ENCODE data around the gene ERC2.

Gene ERC2

GRCh38 chr3:56205406-56205805, 262.9 kb downstream of the ERC2 start:
- H3K27me3 Mint-ChIP-seq (ENCODE audit: low read depth): no peaks in the 10 kb centered on the region
- no peak overlapping the region for H3K4me3 Mint-ChIP-seq
- H3K4me1 Mint-ChIP-seq (ENCODE audit: low read depth): no peaks in the 10 kb centered on the region
- no peak for DNase-seq (ENCODE audit: low spot score)
- H3K9me3 Mint-ChIP-seq: no peaks in the 10 kb centered on the region
- no peaks in the 10 kb centered on the region for H3K36me3 Mint-ChIP-seq (ENCODE audit: low read depth)
- no peak overlapping the region for H3K27ac Mint-ChIP-seq

- H3K9me3 Mint-ChIP-seq: no peaks in the 10 kb centered on the region
- DNase-seq (ENCODE audit: low spot score): no peak
- no peak overlapping the region for H3K27ac Mint-ChIP-seq
- no peak overlapping the region for H3K4me3 Mint-ChIP-seq
- no peaks in the 10 kb centered on the region for H3K27me3 Mint-ChIP-seq (ENCODE audit: low read depth)
- no peaks in the 10 kb centered on the region for H3K36me3 Mint-ChIP-seq (ENCODE audit: low read depth)
- H3K4me1 Mint-ChIP-seq (ENCODE audit: low read depth): no peaks in the 10 kb centered on the region
Observed at GRCh38 chr3:56202997-56203396, 265.3 kb downstream of the ERC2 start.

GRCh38 chr3:56201407-56201806, 266.9 kb downstream of the ERC2 start:
- Mint-ChIP-seq H3K36me3 (ENCODE audit: low read depth) (no peaks in the 10 kb centered on the region), H3K9me3 (no peaks in the 10 kb centered on the region), H3K27ac (no peak overlapping the region), H3K27me3 (ENCODE audit: low read depth) (no peaks in the 10 kb centered on the region), H3K4me1 (ENCODE audit: low read depth) (no peaks in the 10 kb centered on the region), H3K4me3 (no peak overlapping the region)
- no peak for DNase-seq (ENCODE audit: low spot score)

GRCh38 chr3:56200251-56200650, 268.0 kb downstream of the ERC2 start:
- H3K4me1 Mint-ChIP-seq (ENCODE audit: low read depth): no peaks in the 10 kb centered on the region
- H3K27me3 Mint-ChIP-seq (ENCODE audit: low read depth): no peaks in the 10 kb centered on the region

GRCh38 chr3:56197991-56198390, 270.3 kb downstream of the ERC2 start:
- H3K36me3 Mint-ChIP-seq (ENCODE audit: low read depth): no peaks in the 10 kb centered on the region
- H3K27ac Mint-ChIP-seq: no peak overlapping the region
- H3K4me1 Mint-ChIP-seq (ENCODE audit: low read depth): no peaks in the 10 kb centered on the region
- no peaks in the 10 kb centered on the region for H3K9me3 Mint-ChIP-seq
- no peak for DNase-seq (ENCODE audit: low spot score)
- H3K4me3 Mint-ChIP-seq: no peak overlapping the region
- no peaks in the 10 kb centered on the region for H3K27me3 Mint-ChIP-seq (ENCODE audit: low read depth)

More at GRCh38 chr3:56200251-56200650, 268.0 kb downstream of the ERC2 start:
- DNase-seq (ENCODE audit: low spot score): no peak
- H3K9me3 Mint-ChIP-seq: no peaks in the 10 kb centered on the region
- H3K4me3 Mint-ChIP-seq: no peak overlapping the region
- H3K27ac Mint-ChIP-seq: no peak overlapping the region
- no peaks in the 10 kb centered on the region for H3K36me3 Mint-ChIP-seq (ENCODE audit: low read depth)

GRCh38 chr3:56197259-56197965, 270.9 kb downstream of the ERC2 start:
- Mint-ChIP-seq H3K36me3 (ENCODE audit: low read depth) (no peaks in the 10 kb centered on the region), H3K27me3 (ENCODE audit: low read depth) (no peaks in the 10 kb centered on the region), H3K4me3 (no peak overlapping the region), H3K27ac (no peak overlapping the region), H3K4me1 (ENCODE audit: low read depth) (no peaks in the 10 kb centered on the region), H3K9me3 (no peaks in the 10 kb centered on the region)
- DNase-seq (ENCODE audit: low spot score): no peak

GRCh38 chr3:56196700-56197099, 271.6 kb downstream of the ERC2 start:
- no peaks in the 10 kb centered on the region for H3K4me1 Mint-ChIP-seq (ENCODE audit: low read depth)
- H3K36me3 Mint-ChIP-seq (ENCODE audit: low read depth): no peaks in the 10 kb centered on the region
- no peaks in the 10 kb centered on the region for H3K9me3 Mint-ChIP-seq
- DNase-seq (ENCODE audit: low spot score): no peak
- H3K27ac Mint-ChIP-seq: no peak overlapping the region
- H3K27me3 Mint-ChIP-seq (ENCODE audit: low read depth): no peaks in the 10 kb centered on the region
- no peak overlapping the region for H3K4me3 Mint-ChIP-seq

- Mint-ChIP-seq H3K27me3 (ENCODE audit: low read depth) (no peaks in the 10 kb centered on the region), H3K9me3 (no peaks in the 10 kb centered on the region), H3K4me3 (no peak overlapping the region), H3K4me1 (ENCODE audit: low read depth) (no peaks in the 10 kb centered on the region), H3K27ac (no peak overlapping the region), H3K36me3 (ENCODE audit: low read depth) (no peaks in the 10 kb centered on the region)
- DNase-seq (ENCODE audit: low spot score): no peak
Observed at GRCh38 chr3:56193519-56193918, 274.7 kb downstream of the ERC2 start.

GRCh38 chr3:56192001-56192400, 276.3 kb downstream of the ERC2 start:
- no peak for DNase-seq (ENCODE audit: low spot score)
- Mint-ChIP-seq H3K27me3 (ENCODE audit: low read depth) (no peaks in the 10 kb centered on the region), H3K36me3 (ENCODE audit: low read depth) (no peaks in the 10 kb centered on the region), H3K27ac (no peak overlapping the region), H3K9me3 (no peaks in the 10 kb centered on the region), H3K4me3 (no peak overlapping the region), H3K4me1 (ENCODE audit: low read depth) (no peaks in the 10 kb centered on the region)

- no peaks in the 10 kb centered on the region for H3K4me1 Mint-ChIP-seq (ENCODE audit: low read depth)
- no peaks in the 10 kb centered on the region for H3K36me3 Mint-ChIP-seq (ENCODE audit: low read depth)
- DNase-seq (ENCODE audit: low spot score): no peak
- H3K27ac Mint-ChIP-seq: no peak overlapping the region
- no peaks in the 10 kb centered on the region for H3K27me3 Mint-ChIP-seq (ENCODE audit: low read depth)
- H3K4me3 Mint-ChIP-seq: no peak overlapping the region
- no peaks in the 10 kb centered on the region for H3K9me3 Mint-ChIP-seq
Observed at GRCh38 chr3:56190771-56191305, 277.4 kb downstream of the ERC2 start.

- H3K36me3 Mint-ChIP-seq (ENCODE audit: low read depth): no peaks in the 10 kb centered on the region
- no peaks in the 10 kb centered on the region for H3K27me3 Mint-ChIP-seq (ENCODE audit: low read depth)
- no peak for DNase-seq (ENCODE audit: low spot score)
- no peak overlapping the region for H3K4me3 Mint-ChIP-seq
- H3K9me3 Mint-ChIP-seq: no peaks in the 10 kb centered on the region
- no peaks in the 10 kb centered on the region for H3K4me1 Mint-ChIP-seq (ENCODE audit: low read depth)
- no peak overlapping the region for H3K27ac Mint-ChIP-seq
Observed at GRCh38 chr3:56190130-56190529, 278.1 kb downstream of the ERC2 start.

- DNase-seq (ENCODE audit: low spot score): no peak
- no peaks in the 10 kb centered on the region for H3K9me3 Mint-ChIP-seq
- no peaks in the 10 kb centered on the region for H3K27me3 Mint-ChIP-seq (ENCODE audit: low read depth)
- no peaks in the 10 kb centered on the region for H3K36me3 Mint-ChIP-seq (ENCODE audit: low read depth)
- no peak overlapping the region for H3K27ac Mint-ChIP-seq
- no peaks in the 10 kb centered on the region for H3K4me1 Mint-ChIP-seq (ENCODE audit: low read depth)
- no peak overlapping the region for H3K4me3 Mint-ChIP-seq
Observed at GRCh38 chr3:56189536-56189935, 278.7 kb downstream of the ERC2 start.

GRCh38 chr3:56188201-56188600, 280.1 kb downstream of the ERC2 start:
- Mint-ChIP-seq H3K27me3 (ENCODE audit: low read depth) (no peaks in the 10 kb centered on the region), H3K4me3 (no peak overlapping the region), H3K9me3 (no peaks in the 10 kb centered on the region), H3K4me1 (ENCODE audit: low read depth) (no peaks in the 10 kb centered on the region), H3K27ac (no peak overlapping the region), H3K36me3 (ENCODE audit: low read depth) (no peaks in the 10 kb centered on the region)
- no peak for DNase-seq (ENCODE audit: low spot score)

- no peaks in the 10 kb centered on the region for H3K36me3 Mint-ChIP-seq (ENCODE audit: low read depth)
- no peak overlapping the region for H3K4me3 Mint-ChIP-seq
- no peaks in the 10 kb centered on the region for H3K27me3 Mint-ChIP-seq (ENCODE audit: low read depth)
- no peak for DNase-seq (ENCODE audit: low spot score)
- H3K9me3 Mint-ChIP-seq: no peaks in the 10 kb centered on the region
- H3K4me1 Mint-ChIP-seq (ENCODE audit: low read depth): no peaks in the 10 kb centered on the region
- no peak overlapping the region for H3K27ac Mint-ChIP-seq
Observed at GRCh38 chr3:56187051-56187450, 281.2 kb downstream of the ERC2 start.

- H3K36me3 Mint-ChIP-seq (ENCODE audit: low read depth): no peaks in the 10 kb centered on the region
- H3K4me3 Mint-ChIP-seq: no peak overlapping the region
- H3K9me3 Mint-ChIP-seq: no peaks in the 10 kb centered on the region
- no peaks in the 10 kb centered on the region for H3K4me1 Mint-ChIP-seq (ENCODE audit: low read depth)
- DNase-seq (ENCODE audit: low spot score): no peak
- H3K27me3 Mint-ChIP-seq (ENCODE audit: low read depth): no peaks in the 10 kb centered on the region
- no peak overlapping the region for H3K27ac Mint-ChIP-seq
Observed at GRCh38 chr3:56185827-56186226, 282.4 kb downstream of the ERC2 start.

All from T-helper 2 cell treated with Interferon-gamma antibody and Interleukin-4, amounts not matched to agents 5 μg/mL and 100 μg/mL, for 36 hours (primary cell).